GM10266 (cell line): ENCODE data around the gene PBX1.

ENCODE experiments used
- DNase-seq: peaks from one replicate; pipeline ENCODE4 v3.0.0; 2012; ENCODE audit errors: extremely low spot score
- TF ChIP-seq, protein P1 (sequence below): IDR thresholded peaks from 2 replicates; pipeline ENCODE4 v1.5.1; 2012; ENCODE audit warnings: mild to moderate bottlenecking, low read depth; ENCODE audit not compliant: control insufficient read depth, insufficient read depth; ENCODE audit errors: missing control alignments

PBX1 gene

DNA sequence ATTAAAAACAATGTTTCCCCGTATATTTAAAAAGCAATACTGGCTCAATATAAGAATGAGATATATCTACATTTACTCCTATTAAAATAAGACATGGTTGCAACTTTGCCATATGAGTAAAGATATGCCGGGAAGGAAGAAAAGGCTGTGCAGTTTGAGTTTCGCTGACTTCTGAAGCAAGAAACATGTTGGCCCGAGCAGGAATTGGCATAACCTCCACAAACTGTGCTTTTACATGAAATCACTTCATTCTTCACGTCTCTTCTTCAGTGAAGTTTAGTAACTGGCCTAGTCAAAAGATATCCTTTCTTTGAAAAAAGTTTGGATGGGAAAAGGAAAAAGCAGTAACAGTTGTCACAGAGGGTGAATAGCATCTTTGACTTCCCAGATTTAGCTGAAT lies 342.0 kb downstream of the PBX1 start:
- no peak for DNase-seq
- TF ChIP-seq, protein P1, sequence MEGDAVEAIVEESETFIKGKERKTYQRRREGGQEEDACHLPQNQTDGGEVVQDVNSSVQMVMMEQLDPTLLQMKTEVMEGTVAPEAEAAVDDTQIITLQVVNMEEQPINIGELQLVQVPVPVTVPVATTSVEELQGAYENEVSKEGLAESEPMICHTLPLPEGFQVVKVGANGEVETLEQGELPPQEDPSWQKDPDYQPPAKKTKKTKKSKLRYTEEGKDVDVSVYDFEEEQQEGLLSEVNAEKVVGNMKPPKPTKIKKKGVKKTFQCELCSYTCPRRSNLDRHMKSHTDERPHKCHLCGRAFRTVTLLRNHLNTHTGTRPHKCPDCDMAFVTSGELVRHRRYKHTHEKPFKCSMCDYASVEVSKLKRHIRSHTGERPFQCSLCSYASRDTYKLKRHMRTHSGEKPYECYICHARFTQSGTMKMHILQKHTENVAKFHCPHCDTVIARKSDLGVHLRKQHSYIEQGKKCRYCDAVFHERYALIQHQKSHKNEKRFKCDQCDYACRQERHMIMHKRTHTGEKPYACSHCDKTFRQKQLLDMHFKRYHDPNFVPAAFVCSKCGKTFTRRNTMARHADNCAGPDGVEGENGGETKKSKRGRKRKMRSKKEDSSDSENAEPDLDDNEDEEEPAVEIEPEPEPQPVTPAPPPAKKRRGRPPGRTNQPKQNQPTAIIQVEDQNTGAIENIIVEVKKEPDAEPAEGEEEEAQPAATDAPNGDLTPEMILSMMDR = no peak
